T-helper 1 cell (primary cell): ENCODE data around the gene CDKL5.

ENCODE experiments used
- DNase-seq, 5 donors: peaks; one replicate each; pipeline ENCODE4 v3.0.0-alpha.2; 2012 to 2020

Gene CDKL5

DNA sequence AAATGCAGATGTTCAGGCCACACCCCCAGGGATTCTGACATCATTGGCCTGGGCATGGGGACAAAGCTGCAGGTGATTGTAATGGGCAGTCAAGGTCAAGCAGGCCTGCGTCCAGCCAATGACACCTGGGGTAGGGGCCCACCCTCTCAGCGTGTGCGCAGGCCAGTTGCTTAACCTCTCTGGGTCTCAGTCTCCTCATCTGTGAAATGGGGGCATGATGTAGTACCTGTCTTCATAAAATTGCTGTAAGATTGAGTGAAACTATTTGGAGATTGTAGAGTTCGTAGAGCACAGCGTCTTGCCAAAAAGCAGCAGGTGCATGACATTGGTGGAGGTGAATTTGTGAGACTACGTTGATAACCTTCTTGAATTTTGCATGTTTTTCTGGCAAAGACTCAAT, 225.3 kb downstream of the CDKL5 start:
- no peak for DNase-seq

DNA sequence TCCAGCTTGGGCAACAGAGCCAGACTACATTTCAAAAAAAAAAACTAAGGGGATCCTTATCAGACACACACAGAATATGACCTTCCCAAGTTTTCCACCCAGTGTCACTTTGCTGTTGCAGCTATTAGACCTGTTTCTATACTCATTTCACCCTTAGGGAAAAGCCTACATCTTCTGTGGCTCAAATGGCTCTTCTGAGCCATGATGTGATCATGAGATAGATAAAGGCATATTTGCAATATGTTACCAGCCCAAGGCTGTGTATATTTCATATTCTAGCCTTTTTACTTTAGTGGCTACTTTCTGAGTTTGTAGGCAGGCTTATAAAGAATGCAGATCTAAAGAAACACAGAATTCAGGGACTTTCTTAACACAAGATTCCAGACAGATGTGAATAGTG, 227.2 kb downstream of the CDKL5 start:
- DNase-seq = no peak

DNA sequence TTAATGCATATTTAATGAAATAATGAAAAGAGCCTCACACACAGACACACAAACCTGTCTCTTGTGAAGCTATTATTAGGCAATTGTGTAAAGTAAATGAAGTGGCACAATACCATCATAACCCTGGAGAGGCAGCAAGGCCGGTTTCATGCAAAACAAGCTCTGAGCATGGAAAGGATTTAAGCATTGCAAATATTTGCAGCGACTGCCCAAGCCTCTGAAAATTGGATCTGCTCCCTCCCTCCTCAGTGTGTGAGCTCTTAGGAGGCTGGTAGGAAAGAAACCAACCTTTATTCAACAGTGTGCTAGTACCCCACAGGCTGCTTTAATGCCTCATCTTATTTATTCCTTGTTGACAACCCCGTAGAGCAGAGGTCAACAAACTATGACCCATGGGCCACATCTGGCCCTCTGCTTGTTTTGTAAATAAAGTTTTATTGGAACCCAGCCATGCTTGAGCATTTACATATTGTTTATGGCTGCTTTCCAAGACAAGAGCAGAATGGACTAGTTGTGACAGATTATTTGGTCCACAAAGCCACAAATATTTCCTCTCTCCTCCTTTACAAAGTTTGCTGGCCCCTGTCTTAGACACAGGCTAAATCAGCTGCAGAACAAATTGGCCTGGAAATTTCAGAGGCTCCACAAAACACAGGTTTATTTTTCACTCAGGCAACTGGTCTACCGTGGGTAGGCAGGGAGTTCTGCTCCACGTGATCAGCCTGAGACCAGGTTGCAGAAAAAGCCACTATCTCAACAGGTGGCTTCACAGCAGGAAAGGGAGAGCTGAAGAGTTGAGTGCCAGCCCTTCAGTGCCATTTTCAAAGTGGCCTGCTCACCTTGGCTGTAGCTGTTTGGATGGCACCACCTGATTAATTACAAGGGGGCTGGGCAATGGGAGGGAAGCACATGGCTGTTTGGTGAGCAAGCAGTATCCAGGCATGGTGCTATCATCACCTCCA, 229.7 kb downstream of the CDKL5 start:
- DNase-seq = no peak

DNA sequence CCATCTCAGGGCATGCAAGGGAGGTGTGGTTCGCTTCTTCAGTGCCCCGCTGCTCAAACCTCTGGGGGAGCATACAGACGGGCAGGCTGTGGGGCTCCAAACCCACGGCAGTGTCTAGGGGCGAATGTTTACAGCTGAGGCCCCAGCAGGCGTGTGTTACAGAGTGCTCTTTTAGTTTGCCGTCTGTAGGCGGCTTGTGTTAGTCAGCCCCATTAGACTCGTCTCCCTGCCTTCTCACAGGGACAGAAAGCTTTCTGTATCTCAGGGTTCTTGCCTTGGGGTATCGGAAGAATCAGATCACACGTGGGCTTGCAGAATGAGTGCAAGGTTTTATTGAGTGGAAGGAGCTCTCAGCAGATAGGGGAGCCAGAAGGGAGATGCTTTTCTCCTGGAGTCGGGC, 235.9 kb downstream of the CDKL5 start:
- DNase-seq = no peak

DNA sequence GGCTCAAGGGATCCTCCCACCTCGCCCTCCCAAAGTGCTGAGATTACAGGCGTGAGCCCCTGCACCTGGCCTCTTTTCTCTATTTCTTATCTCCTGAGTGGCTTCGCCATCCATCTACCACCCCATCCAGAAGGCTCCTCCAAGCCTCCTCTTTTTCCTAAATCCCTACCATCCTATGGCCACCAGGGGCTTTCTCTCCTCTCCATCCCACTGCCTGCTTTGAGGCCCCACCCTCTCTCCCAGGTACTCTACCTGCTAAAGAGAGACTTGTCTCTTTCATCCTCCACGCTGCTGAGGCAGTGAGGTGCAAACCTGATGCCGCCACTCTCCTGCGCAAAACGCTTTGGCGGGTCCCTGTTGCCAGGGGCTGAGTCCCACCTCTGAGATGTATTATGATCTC, 239.5 kb downstream of the CDKL5 start:
- DNase-seq = no peak

DNA sequence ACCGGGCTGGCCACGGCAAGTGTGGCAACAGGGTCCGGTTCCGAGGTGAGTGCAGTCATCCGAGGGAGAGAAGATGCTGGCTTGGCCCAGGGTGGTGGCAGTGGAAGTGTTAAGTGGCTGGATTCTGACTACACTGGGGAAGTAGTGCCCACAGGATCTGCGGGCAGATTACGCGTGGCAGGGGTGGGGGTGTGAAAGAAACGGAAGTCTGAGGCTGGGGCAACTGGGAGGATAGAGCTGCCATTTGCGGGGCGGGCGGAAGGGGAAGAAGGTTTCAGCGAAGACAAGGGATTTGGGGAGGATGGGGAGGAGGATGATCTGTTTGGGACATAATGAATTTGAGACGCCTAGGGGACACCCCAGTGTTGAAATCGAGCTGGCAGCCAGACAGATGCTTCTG, 241.2 kb downstream of the CDKL5 start:
- DNase-seq = no peak

DNA sequence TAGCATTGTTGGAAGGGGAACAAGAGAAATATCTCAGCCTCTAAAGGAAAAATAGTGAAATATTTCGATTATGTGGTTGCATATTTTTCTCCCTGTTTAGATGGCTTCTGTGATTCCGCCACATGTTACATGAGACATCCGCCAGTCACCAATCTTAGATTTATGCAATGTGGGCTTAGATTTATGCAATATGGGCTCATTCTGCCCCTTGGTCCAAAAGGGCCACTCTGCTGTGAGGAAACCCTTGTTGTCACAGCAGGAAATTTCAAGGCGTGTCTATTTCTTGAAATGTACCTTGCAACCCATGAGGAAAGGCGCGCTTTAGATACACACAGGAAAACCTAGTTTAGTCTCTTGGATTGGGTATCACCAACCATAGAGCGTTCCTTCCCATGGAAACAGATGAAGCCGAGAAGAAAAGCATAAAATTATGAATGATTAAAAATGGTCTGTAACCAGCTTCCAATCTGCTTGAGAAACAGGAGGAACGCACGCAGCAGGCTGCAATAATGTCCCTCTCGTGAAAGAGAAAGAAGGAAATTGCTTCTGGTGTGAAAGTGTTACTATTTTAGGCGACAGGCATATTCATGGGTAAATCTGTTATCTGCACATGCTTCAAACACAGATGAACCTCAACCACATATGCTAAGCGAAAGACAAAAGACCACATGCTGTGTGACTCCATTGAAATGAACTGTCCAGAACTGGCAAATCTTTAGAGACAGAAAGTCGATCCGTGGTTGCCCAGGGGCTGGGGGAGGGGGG, 242.8 kb downstream of the CDKL5 start:
- no peak for DNase-seq

DNA sequence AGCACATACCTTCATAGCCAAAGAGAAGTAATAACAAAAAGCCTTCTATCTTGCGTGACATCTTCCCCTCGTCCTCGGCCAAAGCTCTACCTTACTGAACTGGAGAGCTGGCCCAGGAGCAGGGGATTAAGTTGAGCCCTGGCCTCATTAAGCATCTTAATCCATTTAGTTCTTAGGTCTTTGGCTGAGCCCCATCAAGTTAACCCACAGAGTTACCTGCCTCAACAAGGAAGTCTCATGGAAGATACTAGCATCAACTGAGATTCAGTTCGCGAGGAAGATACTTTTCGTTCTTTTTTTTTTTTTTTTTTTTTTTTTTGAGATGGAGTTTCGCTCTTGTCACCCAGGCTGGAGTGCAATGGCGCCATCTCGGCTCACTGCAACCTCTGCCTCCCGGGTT, 246.6 kb downstream of the CDKL5 start, which contains the start of gene RS1:
TSS of gene RS1 (minus strand) at position 101 of the 400 bp plus-strand sequence. CDS start at position 61, 40 bp downstream.
- DNase-seq = no peak

DNA sequence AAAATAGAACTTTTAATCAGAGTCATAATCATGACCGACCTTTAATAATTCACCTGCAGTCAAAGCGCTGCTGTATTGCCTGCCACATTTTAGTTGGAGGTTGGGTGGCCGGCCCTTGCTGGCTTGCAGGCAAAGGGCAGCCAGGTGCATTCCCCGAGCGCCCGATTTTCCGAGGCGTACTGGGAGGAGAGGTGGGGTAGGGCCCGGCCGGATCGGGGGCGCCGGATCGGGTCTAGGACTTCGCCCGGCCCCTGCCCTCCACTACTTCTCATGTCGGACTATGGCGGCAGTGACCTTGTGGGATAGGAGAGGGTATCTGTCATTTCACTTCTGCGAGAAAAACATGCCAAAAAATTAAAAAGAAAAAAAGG, 249.0 kb downstream of the CDKL5 start:
- peak in 1 of 5 donors; percentile 3 for DNase-seq

DNA sequence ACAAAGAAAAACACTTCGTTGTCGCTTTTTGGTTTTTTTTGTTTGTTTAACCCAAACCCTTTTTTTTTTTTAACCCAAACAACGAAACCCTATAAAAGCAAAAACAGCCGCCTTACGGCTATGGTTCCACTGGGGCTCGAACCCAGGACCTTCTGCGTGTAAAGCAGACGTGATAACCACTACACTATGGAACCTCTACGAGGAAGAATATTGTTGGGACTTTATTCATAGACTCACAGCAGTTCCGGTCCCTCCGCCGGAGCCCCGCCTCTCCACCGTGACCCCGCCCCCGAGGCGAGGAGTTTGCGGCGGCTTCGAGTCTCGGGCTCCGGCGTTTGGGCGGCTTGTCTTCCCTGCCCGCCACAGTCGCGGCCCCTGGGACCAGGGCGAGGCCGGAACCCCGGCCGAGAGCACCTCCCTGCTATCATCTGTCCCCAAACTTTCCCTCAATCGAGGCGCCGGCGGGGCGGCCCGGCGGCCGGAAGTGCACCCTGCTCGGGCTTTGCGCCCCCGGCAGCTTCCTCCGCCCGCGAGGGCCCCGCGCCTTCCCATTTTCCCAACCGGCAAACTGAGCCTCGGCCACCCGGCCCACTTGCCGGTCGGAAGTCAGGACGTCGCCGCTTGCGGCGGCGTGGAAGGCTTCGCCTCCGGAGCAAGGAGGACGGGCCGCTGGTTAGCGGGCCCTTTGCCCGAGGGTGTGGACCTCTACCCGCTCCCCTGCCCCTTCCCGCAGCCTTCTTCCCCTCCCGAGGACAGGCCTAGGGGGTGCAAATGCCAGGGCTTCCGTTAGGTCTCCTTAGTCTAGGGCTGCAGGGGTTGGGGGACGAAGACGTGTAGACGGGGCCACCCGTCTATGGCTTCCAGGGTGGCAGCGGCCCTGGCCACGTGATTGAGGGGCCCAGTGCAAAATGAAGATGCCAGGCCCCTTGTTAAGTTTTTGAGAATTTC, 249.7 kb downstream of the CDKL5 start:
- DNase-seq = peak; percentile 53 to 76 (median 70)

DNA sequence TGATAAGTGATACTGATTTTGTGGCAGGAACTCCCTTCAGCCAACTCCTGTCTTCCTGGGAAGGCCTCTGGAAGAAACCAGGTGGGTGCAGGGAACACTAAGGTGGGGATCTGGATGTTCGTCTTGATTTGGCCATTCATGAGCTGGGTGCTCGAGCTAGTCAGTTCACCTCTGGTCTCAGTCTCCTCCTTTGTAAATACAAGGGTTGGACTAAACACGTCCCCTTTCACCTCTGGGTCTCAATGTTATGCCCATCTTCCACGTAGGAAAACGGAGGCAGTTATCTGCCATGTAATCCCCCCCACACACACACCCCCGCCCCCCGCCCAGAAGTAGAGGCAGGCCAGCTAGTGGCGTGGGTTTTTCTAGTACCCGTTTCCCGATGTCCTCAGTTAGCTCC, 250.6 kb downstream of the CDKL5 start:
- no peak for DNase-seq

DNA sequence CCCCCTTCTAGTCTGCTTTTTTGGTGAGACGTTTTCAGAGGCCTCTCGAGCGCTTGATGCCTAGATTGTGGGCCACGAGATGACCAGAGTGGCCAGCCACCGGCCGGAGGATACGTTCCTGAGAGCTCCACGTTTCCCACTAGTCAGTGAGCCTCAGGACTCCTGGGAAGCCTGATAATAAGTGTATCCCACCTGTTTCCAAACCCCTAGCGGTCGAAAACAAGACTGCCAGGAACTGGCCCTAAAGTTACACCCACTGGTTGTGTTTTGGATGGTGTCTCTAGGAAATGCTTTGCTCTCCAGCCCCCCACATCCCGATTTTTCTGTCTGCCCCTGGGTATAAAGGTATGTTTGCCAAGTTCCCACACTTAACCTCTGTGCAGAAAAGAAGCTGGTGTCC, 251.1 kb downstream of the CDKL5 start:
- no peak for DNase-seq

DNA sequence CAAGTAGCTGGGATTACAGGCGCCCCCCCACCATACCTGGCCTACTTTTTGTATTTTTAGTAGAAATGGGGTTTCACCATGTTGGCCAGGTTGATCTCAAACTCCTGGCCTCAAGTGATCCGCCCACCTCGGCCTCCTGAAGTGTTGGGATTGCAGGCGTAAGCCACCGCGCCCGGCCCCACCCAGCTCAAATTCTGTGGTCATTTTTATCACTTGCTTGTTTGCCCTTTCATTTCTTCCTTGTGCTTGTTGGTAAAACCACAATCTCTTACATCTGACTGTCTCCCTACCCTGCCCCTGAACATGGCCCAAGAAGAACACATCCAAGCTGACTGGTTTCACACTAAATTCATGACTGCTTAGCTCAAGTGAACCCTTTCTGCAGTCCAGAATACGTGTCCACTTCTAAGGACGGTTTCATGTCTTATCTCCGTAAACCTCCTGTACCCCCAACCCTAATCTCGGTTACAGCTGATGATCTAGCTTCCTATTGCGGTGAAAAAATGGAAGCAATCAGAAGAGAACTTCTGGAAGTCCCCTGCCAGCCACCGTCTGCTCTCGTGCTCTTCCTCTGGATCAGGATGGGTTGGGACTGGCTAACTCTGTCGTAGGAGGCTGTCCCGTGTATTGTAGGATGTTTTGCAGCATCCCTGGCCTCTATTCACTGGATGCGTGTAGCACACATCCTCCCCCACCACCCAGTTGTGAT, 251.9 kb downstream of the CDKL5 start:
- no peak for DNase-seq

DNA sequence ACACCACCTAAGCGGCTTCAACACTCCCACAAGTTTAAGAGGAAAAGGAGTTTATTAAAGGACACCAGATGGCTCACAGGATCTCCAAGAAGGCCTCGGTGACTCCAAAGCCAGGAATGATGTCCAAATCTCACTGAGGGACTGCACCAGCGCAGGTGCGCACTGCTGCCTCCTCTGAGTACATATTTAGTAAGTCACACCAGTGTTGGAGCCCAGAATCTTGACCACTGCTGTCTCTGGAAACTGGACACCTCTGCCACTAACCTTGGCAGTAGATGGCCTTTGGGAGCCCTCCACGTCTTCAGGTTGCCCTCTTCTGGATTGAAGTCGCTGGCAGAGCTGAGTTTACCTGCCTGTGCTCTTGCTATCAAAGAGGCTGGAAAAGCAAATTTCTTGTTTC, 256.6 kb downstream of the CDKL5 start:
- DNase-seq = no peak

DNA sequence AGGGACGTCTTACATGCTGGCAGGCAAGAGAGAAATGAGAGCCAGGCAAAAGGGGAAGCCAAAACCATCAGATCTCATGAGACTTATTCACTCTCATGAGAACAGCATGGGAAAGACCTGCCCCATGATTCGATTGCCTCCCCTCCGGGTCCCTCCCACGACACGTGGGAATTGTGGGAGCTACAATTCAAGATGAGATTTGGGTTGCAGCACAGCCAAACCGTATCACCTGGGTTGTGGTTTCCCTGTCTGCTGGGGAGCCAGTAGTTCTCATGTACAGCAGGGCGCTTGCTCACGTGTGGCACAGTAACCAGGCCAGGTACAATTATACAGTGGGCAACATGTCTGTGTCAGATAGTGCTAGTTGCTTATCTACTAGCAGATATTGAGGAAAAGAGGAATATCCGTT, 257.6 kb downstream of the CDKL5 start:
- no peak for DNase-seq

DNA sequence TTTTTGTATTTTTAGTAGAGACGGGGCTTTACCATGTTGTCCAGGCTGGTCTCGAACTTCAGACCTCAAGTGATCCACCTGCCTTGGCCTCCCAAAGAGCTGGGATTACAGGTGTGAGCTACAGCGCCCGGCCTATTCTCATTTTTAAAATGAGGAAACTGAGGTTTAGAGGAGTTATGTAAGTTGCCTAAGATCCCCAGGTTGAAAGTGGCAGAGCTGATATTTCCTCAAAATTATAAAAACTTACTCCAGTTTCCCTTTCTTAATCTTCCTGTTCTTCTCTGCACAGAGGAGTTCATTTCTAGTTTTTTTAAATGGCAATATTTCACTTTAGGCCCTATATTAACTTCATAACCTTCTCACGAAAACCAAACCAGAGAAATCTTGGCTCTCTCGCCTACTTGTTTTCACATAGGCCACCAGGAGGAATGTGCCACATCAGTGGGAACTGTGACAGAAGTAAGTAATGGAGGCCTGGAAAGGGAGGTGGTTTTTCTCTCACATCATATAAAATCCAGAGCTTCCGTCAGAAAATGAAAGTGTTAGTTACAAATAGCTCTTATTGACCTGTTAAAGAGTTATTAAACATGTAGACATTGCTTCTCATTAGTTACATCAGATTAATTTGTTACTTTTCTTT, 262.6 kb downstream of the CDKL5 start:
- no peak for DNase-seq

DNA sequence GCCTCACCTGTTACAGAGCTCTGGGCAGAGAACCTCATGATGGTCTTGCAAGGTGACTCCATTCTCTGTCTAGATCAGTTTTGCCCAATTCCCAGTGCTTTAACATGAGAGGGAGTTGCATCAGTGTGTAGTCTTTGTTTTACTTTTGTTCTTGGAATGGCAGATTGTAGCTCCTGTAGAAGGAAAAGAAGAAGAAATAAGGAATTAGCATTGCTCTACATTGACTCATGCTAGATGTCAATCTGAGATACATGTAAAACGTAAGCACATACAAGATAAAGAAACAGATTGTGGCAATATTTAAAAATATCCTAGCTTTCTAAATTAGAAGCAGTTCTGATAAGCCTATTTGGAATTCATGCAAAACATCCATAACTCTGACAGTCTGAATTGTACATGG, 266.0 kb downstream of the CDKL5 start:
- no peak for DNase-seq

DNA sequence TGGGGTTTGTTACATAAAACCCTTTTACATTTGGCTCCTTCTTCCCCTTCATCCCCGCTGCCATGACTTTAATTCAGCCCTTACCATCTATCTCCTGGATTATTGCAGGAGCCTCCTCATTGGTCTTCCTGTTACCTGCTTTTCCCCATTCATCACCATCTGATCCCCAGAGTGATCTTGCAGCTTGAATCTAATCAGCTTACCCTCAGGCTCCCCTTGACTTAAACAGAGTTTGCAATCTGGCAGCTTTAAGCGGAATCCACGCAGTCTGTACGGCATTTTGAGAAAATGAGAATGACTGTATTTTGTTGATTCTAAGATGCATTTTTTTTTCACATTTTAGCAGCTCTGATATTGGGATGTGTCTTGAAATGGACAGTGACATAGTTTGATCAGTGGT, 267.1 kb downstream of the CDKL5 start:
- no peak for DNase-seq

DNA sequence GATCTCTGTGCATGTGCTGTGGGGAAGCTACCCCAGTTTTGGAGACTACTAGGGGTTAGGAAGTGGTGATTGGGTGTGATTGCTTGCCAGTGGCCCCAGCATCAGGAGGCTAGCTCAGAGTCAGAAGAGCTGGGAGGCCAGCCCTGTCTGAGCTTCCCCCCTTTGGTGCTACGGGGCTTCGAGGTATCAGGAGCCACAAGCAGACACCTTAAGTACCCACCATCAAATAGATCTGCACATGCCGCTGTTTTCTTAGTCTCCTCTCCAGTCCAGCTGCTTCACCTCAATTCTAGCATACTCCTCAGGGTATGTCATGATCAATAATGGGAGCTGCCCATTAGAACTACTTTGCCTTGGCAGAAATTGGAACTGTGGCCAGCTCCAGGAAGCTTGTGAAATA, 271.2 kb downstream of the CDKL5 start:
- DNase-seq = no peak

DNA sequence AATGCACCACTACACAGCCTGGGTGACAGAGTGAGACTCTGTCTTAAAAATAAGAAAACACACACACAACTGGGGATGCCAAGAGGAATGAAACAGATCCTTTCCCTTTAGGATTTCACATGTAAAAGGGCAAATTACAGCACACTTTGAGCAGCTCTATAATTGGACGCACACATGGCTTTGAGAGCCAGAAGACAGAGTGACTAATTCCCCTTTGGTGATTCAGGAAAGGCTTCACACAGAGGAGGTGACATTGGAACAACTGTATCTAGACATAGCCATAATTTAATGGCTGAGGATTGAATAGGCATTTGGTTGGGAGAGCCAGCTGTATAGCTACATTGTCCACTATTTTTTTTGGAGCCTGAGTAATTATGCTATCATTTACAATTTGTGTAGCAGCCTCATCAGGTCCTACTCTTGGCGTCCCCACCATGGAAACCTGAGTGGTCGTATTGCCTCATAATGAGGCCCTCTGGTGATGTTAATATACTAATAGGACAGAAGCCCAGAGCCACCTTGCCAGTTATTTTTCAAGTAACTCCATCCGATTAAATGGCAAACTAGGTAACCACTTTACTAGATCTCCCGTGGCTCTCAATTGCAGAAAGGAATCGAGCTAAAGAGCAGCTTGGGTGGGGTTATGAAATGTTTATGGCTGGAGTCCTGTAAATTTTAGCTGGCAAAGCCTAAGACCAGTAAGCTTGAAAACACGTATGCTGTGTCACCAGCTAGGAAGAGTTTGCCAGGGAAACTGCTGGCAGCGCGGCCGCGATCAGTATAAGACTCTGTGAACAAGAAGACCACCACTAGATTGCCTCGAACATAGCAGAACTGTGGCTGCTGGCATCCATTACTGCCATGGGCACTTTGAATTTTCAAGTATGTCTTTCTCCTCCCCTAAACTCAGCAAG, 273.6 kb downstream of the CDKL5 start:
- DNase-seq = no peak
